ENCODE results near the gene SLC29A1. TPM values are rescaled to one million over a fixed set of nuclear protein-coding genes. Genes with fewer than 3 reads are reported as not detected.

The SLC29A1 gene
- total and polyA plus RNA-seq, 2 donors (not counting 1 experiment from before 2014, with no cell fraction given): 6.0 to 7.3 TPM

GRCh38 chr6:44269178-44269920 lies 46.0 kb downstream of the SLC29A1 start:
- H2AFZ ChIP-seq (ENCODE audit: insufficient read depth, low read depth, low read length, poor library complexity, severe bottlenecking): no peak overlapping the region
- H3K27ac ChIP-seq (ENCODE audit: low read length in 2 of 2): no peak overlapping the region
- POLR2A ChIA-PET: interaction anchor here (0.9 to 1.6 kb wide), 2 partner anchors 22 to 32 kb away, joined by 3 to 5 read pairs; partner anchors contain the start of gene HSP90AB1
- peak overlapping the region; percentile 79 for H3K4me2 ChIP-seq (replicated peaks; ENCODE audit: low read depth, low read length, poor library complexity, severe bottlenecking)
- intact Hi-C loops (cut with micrococcal nuclease): loop anchor here (2.0 to 5.0 kb wide), 2 partner anchors 118 to 1045 kb away; partner anchors contain the start of gene CDC5L
- WGBS (ENCODE audit: insufficient coverage): no CpG with 5 or more reads among the region's 1 CpG
- H3K27me3 ChIP-seq (replicated peaks in 1 of 4; ENCODE audit: control extremely low read depth in 1 of 4, control insufficient read depth in 3 of 4, insufficient read depth in 4 of 4, low read length in 3 of 4): peaks cover 0 to 46% (median 26%) of the 10 kb centered on the region in 4 experiments
- peaks cover 35% of the 10 kb centered on the region for H3K4me1 Mint-ChIP-seq
- H3K36me3 ChIP-seq (replicated peaks in 1 of 2; ENCODE audit: control extremely low read depth in 1 of 2, control insufficient read depth in 1 of 2, extremely low read depth in 1 of 2, insufficient read depth in 2 of 2, low read length in 1 of 2): no peaks in the 10 kb centered on the region
- CTCF ChIA-PET: interaction anchor here (0.7 to 5.5 kb wide), 10 partner anchors 13 to 175 kb away, joined by 3 to 107 read pairs (median 8); partner anchors contain the start of gene HSP90AB1
- no peaks in the 10 kb centered on the region for H3K9me3 Mint-ChIP-seq (ENCODE audit: insufficient read depth)
- TF ChIP-seq EZH2 (IDR thresholded peaks at IDR 0.05; ENCODE audit: borderline replicate concordance, insufficient read depth, low read depth, low read length, poor library complexity, severe bottlenecking): no peak
- no peak for TF ChIP-seq CTCF (IDR thresholded peaks at IDR 0.05)
- no peak overlapping the region for H3K9ac ChIP-seq (ENCODE audit: low read length)
- no peaks in the 10 kb centered on the region for H3K9me3 ChIP-seq (ENCODE audit: control extremely low read depth in 1 of 3, control insufficient read depth in 2 of 3, insufficient read depth in 1 of 3, low read length in 2 of 3)
- peaks cover 23 to 28% of the 10 kb centered on the region in 2 donors for H3K4me1 ChIP-seq (ENCODE audit: control insufficient read depth in 2 of 2, insufficient read depth in 2 of 2, low read length in 2 of 2)
- peaks cover 36% of the 10 kb centered on the region for H3K27me3 Mint-ChIP-seq
- peak overlapping the region; percentile 74 for H3K4me3 Mint-ChIP-seq
- DNase-seq (peak; percentile 35), ATAC-seq (ENCODE audit: low read depth) (no peak)
- peaks cover 3% of the 10 kb centered on the region for H4K20me1 ChIP-seq (ENCODE audit: control insufficient read depth, insufficient read depth, low read length, poor library complexity, severe bottlenecking)
- H3K4me3 ChIP-seq (ENCODE audit: control extremely low read depth in 1 of 5, extremely low read depth in 1 of 5, insufficient read depth in 1 of 5, low read depth in 2 of 5, low read length in 4 of 5): no peak overlapping the region
- H3K79me2 ChIP-seq (ENCODE audit: control insufficient read depth, insufficient read depth, low read length): peaks cover 6% of the 10 kb centered on the region
- peak overlapping the region; percentile 24 for H3K27ac Mint-ChIP-seq
